Germinal center (tissue), 1 donor: ENCODE data around the gene LPA.

Experiments used
- DNase-seq: peaks from one replicate; pipeline ENCODE4 v3.0.0; 2012; ENCODE audit warnings: mixed read lengths, low spot score

The LPA gene

DNA sequence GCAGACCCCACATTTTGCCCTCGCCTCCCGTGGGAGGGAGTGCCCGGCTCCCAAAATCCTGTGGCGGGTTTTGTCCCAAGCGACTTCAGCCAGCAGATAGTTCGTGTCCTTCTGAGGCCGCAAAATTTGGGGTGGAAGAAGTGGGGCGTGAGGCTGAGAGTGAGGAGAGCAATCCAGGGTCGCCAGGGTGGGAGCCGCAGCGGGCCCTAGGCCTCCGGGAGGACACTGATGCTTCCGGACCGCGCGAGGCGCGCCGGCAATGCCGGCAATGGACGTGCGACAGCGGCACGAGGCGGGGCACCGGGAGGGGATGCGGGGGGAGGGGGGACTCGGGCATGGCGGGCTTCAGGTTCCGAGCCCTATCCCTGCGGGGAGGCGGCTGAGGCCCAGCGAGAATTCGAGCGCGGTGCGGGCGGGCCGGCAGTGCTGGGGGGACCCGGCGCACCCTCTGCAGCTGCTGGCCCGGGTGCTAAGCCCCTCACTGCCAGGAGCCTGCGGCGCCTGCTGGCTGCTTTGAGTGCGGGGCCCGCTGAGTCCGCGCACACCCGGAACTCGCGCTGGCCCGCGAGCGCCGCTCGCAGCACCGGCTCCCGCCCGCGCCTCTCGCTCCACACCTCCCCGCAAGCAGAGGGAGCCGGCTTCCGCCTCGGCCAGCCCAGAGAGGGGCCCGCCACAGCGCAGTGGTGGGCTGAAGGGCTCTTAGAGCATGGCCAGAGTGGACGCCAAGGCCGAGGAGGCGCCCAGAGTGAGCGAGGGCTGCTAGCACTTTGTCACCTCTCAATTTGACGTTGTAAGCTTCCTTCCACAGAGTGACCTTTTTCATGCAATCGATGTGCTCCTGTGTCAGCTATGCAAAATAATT is 143.8 kb downstream of the LPA start:
- DNase-seq = peak; percentile 65

DNA sequence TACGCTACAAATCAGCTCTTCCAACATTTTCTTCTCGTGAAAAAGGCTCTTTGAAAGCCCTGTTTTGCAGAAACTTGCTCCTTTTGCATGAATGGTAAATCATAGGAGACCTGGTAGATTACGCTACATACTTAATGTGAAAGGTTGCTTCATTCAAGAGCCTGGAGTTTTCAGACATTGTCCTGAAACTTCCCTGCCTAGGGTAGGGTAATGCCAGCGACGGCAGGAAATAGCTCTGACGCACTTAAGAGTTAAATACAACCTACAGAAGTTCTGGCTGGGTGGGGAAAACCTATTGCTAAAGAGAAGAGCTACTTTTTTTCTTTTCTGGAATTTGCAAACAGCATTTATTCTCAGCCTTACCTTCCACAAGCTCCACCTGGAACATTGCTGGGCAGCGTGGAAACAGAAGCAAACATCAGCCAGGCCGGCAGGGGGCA is 144.5 kb downstream of the LPA start:
- DNase-seq = no peak

DNA sequence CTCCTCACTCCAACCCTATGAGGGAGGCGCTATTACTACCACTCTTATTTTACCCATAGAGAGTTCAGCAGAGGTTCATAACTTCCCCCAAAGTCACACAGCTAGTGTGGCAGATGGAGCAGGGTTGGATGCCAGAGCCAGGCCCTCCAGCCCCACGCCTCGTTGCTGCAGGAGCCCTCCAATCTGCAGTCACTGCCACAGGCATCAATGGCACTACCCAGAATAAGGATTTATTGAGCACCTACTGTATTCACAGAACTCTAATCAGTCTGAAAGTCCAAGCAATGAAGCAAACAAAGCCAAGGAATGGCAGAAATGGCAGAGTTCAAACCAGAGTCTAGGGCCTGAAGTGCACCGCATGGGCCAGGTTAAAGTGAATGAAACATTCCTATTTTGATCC is 144.9 kb downstream of the LPA start:
- DNase-seq = no peak

DNA sequence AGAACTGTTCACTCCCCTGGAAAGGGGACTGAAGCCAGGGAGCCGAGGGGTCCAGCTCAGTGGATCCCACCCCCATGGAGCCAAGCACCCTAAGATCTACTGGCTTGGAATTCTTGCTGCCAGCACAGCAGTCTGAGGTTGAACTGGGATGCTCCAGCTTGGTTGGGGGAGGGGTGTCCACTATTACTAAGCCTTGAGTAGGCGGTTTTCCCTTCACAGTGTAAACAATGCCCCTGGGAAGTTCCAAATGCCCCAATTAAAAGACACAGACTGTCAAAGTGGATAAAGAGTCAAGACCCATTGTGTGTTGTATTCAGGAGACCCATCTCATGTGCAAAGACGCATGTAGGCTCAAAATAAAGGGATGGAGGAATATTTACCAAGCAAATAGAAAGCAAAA is 150.2 kb downstream of the LPA start:
- no peak for DNase-seq

DNA sequence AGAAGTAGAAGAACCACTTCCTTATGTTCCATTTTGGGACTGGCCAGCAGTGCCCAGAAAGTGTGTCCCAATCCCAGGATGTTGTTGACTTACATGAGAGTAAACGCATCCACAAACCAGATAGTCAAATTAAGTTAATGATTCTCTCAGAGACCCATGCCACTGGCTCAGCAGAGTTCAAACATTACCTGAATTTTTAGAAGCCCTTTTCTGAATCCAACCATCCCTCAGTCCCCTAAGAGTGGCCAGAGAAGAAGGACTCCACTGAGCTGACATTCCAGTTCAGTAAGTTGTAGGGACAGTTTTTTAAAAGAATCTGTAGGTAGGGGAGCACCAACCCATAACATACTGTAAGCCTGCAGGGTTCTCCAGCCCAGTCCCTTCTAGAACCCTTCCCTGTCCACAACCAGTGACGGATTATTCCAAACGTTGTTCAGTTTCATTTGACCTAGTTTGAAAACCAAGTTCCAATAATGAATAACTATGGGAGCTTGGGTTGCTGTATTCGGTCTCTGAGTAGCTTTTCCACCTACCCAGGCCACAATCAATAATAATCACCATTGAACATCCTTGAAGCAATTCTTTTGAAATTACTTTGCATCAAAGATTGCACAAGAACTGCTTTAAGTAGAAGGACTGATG is 153.0 kb downstream of the LPA start:
- no peak for DNase-seq

DNA sequence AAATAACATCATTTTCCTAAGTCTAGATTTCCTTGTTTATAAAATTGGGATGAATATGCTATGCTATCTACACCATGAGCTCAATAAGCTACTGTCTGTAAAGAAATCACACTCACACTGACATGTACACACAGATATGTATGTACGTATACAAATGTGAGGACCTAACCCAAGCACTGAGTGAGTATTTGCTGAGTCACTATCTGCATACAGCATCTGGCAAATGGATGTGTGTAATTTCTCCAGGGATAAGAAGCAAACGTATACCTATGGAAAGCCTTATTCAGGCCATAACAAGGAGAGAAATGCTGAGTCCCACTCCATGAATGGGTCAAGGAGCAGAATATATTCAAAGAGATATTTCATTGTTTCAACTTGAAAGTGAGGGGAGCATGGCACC is 153.9 kb downstream of the LPA start:
- DNase-seq = no peak

DNA sequence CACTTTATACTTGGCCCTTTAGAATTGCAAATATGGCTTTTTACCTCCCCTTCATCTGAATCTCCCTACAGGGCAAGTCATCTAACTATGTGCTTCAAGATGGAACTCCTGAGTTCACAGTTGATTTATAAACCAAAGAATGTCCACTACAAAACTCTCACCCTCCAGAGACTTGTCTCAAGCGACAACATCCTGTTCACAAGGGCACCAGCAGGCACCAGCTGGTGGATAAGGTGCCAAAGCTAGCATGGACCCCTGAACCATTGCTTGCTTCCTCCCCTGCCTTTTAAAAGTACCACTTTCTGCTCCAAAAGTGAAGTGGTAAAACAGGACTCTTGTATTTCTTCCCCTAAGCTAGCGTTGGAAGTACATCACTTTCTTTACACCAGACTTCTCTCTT is 154.5 kb downstream of the LPA start:
- no peak for DNase-seq

- no peak for DNase-seq
Observed at GRCh38 chr6:160508599-160508998, 155.5 kb downstream of the LPA start.

GRCh38 chr6:160507420-160507819 is 156.7 kb downstream of the LPA start:
- DNase-seq = no peak

DNA sequence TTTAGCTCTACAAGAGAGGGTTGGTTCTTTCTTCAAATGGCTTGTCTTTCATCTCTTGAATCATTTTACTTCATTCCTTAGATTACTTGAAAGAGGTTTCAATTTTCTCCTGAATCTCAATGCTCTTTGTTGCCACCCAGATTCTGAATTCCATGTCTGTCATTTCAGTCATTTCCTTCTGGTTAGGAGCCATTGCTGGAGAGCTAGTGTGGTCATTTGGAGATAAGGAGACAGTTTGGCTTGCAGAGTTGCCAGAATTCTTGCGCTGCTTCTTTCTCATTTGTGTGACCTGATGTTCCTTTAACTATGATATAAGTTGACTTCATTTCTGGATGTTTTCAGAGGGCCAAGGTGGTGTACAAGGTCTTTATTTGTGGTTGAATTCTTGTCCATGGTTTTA is 158.1 kb downstream of the LPA start:
- no peak for DNase-seq

GRCh38 chr6:160500639-160501038 is 163.4 kb downstream of the LPA start:
- DNase-seq = no peak

DNA sequence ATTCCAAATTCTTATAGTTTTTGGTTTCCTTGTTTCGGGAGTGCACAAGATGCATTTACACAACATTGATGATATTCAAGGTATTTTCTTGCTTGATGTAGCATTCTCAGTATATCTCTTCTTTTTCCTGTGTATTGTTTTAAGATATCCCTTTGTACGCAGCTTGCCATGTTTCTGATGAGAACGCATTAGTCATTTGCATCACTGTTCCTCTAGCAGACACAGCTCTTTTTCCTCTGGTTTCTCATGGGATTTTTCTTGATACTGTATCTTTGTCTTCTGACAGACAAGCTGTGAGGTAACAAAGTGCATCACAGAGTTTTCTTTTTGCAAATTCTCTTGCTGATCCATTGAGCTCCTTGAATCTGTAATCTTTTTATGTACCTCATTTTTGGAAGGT is 169.5 kb downstream of the LPA start:
- DNase-seq = no peak

DNA sequence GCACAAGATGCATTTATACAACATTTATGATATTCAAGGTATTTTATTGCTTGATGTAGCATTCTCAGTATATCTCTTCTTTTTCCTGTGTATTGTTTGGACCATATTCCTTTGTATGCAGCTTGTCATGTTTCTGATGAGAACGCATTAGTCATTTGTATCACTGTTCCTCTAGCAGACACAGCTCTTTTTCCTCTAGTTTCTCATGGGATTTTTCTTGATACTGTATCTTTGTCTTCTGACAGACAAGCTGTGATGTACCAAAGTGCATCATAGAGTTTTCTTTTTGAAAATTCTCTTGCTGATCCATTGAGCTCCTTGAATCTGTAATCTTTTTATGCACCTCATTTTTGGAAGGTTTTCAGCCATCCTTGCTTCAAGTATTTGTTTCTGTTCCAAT is 175.0 kb downstream of the LPA start:
- DNase-seq = no peak

- DNase-seq = no peak
Observed at GRCh38 chr6:160487116-160487515, 177.0 kb downstream of the LPA start.
